ENCODE measurements around the gene MED12.

Gene MED12

GRCh38 chrX:71191248-71191647 lies 72.9 kb downstream of the MED12 start:
- DNase-seq, result no peak
